ENCODE data around the gene L1TD1.

The L1TD1 gene

GRCh38 chr1:62260688-62261087 is 66.0 kb downstream of the L1TD1 start:
- no peaks in the 10 kb centered on the region for H3K4me1 ChIP-seq (ENCODE audit: control insufficient read depth, insufficient read depth, low read length)
- H3K36me3 ChIP-seq (ENCODE audit: control insufficient read depth in 2 of 2, insufficient read depth in 1 of 2, low read length in 2 of 2): no peaks in the 10 kb centered on the region
- no peak overlapping the region for H3K27ac ChIP-seq (ENCODE audit: extremely low read depth, low read depth, low read length)
- CTCF ChIA-PET: no interaction called here
- POLR2A ChIA-PET: interaction anchor here (0.8 kb wide), 1 partner anchor 24 kb away, joined by 4 read pairs; no protein-coding TSS in a partner anchor
- TF ChIP-seq ZNF416 (tag by site-specific recombination; IDR thresholded peaks at IDR 0.05) (no peak), ZNF555 (tag by site-specific recombination; conservative IDR thresholded peaks at IDR 0.05) (no peak), ZBTB26 (tag by site-specific recombination; optimal IDR thresholded peaks at IDR 0.05) (no peak), KLF9 (tag by site-specific recombination; IDR thresholded peaks at IDR 0.05; ENCODE audit: low read depth) (no peak), GLI2 (tag by site-specific recombination; IDR thresholded peaks at IDR 0.05; ENCODE audit: borderline replicate concordance, low read depth) (no peak), SP7 (tag by site-specific recombination; IDR thresholded peaks at IDR 0.05) (no peak), ZNF660 (tag by site-specific recombination; IDR thresholded peaks at IDR 0.05) (no peak), ZBTB1 (tag by site-specific recombination; IDR thresholded peaks at IDR 0.05) (no peak), ZNF18 (tag by site-specific recombination; IDR thresholded peaks at IDR 0.05) (no peak), ZNF175 (tag by site-specific recombination; IDR thresholded peaks at IDR 0.05) (no peak), ZNF169 (tag by site-specific recombination; IDR thresholded peaks at IDR 0.05) (no peak), WT1 (tag by site-specific recombination; IDR thresholded peaks at IDR 0.05) (no peak), ZNF704 (tag by site-specific recombination; IDR thresholded peaks at IDR 0.05) (no peak), ZNF488 (tag by site-specific recombination; IDR thresholded peaks at IDR 0.05) (no peak), ZEB2 (tag by site-specific recombination; IDR thresholded peaks at IDR 0.05) (no peak), ZNF621 (tag by site-specific recombination; IDR thresholded peaks at IDR 0.05) (no peak), ZSCAN18 (tag by site-specific recombination; IDR thresholded peaks at IDR 0.05) (no peak), RBAK (tag by site-specific recombination; IDR thresholded peaks at IDR 0.05) (no peak), FEZF1 (tag by site-specific recombination; IDR thresholded peaks at IDR 0.05) (no peak), ZNF561 (tag by site-specific recombination; IDR thresholded peaks at IDR 0.05; ENCODE audit: borderline replicate concordance) (no peak)
- no peak overlapping the region for H3K4me3 ChIP-seq (ENCODE audit: low read depth, low read length)
- no peaks in the 10 kb centered on the region for H3K9me3 ChIP-seq (ENCODE audit: control insufficient read depth, insufficient read depth, low read depth, low read length)
